Neural progenitor cell (in vitro differentiated cells): Measurements from ENCODE around the gene GABRD. TPM values are rescaled to one million over a fixed set of nuclear protein-coding genes. Genes with fewer than 3 reads are reported as not detected.

Experiments used
- DNase-seq: peaks from one replicate; pipeline ENCODE4 v3.0.0-alpha.2; 2016; ENCODE audit warnings: low spot score
- H2AFZ ChIP-seq: fragments of 200-600 bp; sonication (generic); replicated peaks from 2 replicates; pipeline ENCODE4 v1.6.1; 2016; ENCODE audit warnings: antibody characterized with exemption
- H3F3A ChIP-seq: fragments of 200-600 bp; sonication (generic); 2 replicates; pipeline ENCODE4 v1.6.1; 2016; ENCODE audit warnings: antibody characterized with exemption, low read depth
- H3K27ac ChIP-seq: fragments of 200-600 bp; sonication (generic); 2 replicates; pipeline ENCODE4 v1.5.1; 2016; ENCODE audit warnings: mild to moderate bottlenecking
- H3K27me3 ChIP-seq: fragments of 200-600 bp; sonication (generic); 2 replicates; pipeline ENCODE4 v1.6.1; 2016; ENCODE audit warnings: mild to moderate bottlenecking, moderate library complexity
- H3K36me3 ChIP-seq: fragments of 200-600 bp; sonication (generic); 2 replicates; pipeline ENCODE4 v1.5.1; 2016
- H3K4me1 ChIP-seq: fragments of 200-600 bp; sonication (generic); 2 replicates; pipeline ENCODE4 v1.6.1; 2016; ENCODE audit warnings: mixed run types
- H3K4me2 ChIP-seq: fragments of 200-600 bp; sonication (generic); 2 replicates; pipeline ENCODE4 v1.6.1; 2016
- H3K4me3 ChIP-seq: fragments of 200-600 bp; sonication (generic); 2 replicates; pipeline ENCODE4 v1.5.1; 2016
- H3K79me2 ChIP-seq: fragments of 200-600 bp; sonication (generic); 2 replicates; pipeline ENCODE4 v1.6.1; 2016; ENCODE audit warnings: low read depth
- H3K9ac ChIP-seq: fragments of 200-600 bp; sonication (generic); 2 replicates; pipeline ENCODE4 v1.6.1; 2016
- H3K9me3 ChIP-seq: fragments of 200-600 bp; sonication (generic); 2 replicates; pipeline ENCODE4 v1.5.1; 2016; ENCODE audit warnings: low read depth
- H4K20me1 ChIP-seq: fragments of 200-600 bp; sonication (generic); 2 replicates; pipeline ENCODE4 v1.6.1; 2016; ENCODE audit warnings: low read depth
- H3K27ac Mint-ChIP-seq: 3 replicates; pipeline ENCODE4 v1.8.0; 2021; ENCODE audit warnings: mixed read lengths
- H3K27me3 Mint-ChIP-seq: 2 replicates; pipeline ENCODE4 v1.8.0; 2022; ENCODE audit warnings: low read depth, mild to moderate bottlenecking, inconsistent platforms, moderate library complexity, mixed read lengths; ENCODE audit not compliant: insufficient read depth
- H3K36me3 Mint-ChIP-seq: 3 replicates; pipeline ENCODE4 v1.8.0; 2021; ENCODE audit warnings: mixed read lengths
- H3K4me1 Mint-ChIP-seq: 3 replicates; pipeline ENCODE4 v1.8.0; 2021; ENCODE audit warnings: mixed read lengths
- H3K4me3 Mint-ChIP-seq: 3 replicates; pipeline ENCODE4 v1.8.0; 2021; ENCODE audit warnings: mild to moderate bottlenecking, moderate library complexity, mixed read lengths
- H3K9me3 Mint-ChIP-seq: 3 replicates; pipeline ENCODE4 v1.8.0; 2020; ENCODE audit warnings: mixed read lengths
- EZH2 ChIP-seq: fragments of 200-600 bp; sonication (generic); IDR thresholded peaks from 2 replicates; pipeline ENCODE4 v1.6.1; 2017; ENCODE audit warnings: antibody characterized with exemption, mild to moderate bottlenecking, moderate library complexity
- EZH2phosphoT487 ChIP-seq: fragments of 200-600 bp; sonication (generic); IDR thresholded peaks from 2 replicates; pipeline ENCODE4 v1.6.1; 2017; ENCODE audit warnings: antibody characterized with exemption
- total RNA-seq: library from RNA; depleted of rRNA; stranded (reverse); fragments of >200 nt; gene quantifications from 2 replicates; pipeline ENCODE4 v1.2.3, GENCODE V29; 2015; ENCODE audit warnings: low replicate concordance
- TF ChIP-seq, protein P1 (sequence below): fragments of 200-600 bp; sonication (generic); IDR thresholded peaks from 2 replicates; pipeline ENCODE4 v1.5.1; 2017; ENCODE audit warnings: antibody characterized with exemption, mild to moderate bottlenecking

The GABRD gene
- total RNA-seq, 1 donor from 2014 or later = 0.45 TPM

DNA sequence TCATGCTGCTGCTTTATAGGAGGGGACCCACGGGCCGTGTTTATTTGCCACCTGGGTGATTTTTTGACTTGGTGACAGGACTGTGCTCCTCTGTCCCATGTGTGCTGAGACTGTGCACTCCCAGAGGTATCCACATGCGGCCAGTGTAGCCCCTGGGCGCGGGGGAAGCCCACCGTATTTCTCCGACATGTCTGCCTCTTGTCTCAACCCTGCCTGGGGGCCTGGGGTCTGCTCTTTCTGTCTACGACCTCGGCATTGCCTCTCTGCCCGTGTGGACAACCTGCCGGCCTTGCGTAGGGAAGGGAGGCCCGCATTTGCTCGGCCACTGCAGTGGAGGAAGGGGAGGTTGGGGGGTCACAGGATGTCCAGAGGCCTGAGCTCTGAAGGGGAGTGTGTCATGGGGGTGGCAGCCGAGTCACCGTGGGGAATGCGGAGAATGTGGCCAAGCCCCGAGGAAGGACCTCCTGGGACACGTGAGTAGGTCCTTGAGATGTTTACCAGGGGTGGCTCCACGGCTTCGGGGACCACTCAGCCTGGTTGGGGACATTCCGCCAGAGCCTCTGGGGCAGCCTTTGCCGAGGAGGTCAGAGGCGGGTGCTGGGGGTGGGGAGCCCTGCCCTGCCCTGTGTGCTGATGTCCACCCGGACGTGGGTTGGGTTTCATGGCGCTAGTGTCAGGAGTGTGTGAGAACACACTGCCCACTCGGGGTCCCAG lies 42.1 kb downstream of the GABRD start:
- Mint-ChIP-seq H3K27me3 (no peaks in the 10 kb centered on the region), H3K4me3 (no peak overlapping the region), H3K9me3 (peaks cover 23% of the 10 kb centered on the region), H3K4me1 (no peaks in the 10 kb centered on the region), H3K27ac (no peak overlapping the region), H3K36me3 (peaks cover 15% of the 10 kb centered on the region)
- peaks cover 6% of the 10 kb centered on the region for H4K20me1 ChIP-seq
- no peaks in the 10 kb centered on the region for H3K4me1 ChIP-seq
- no peak for DNase-seq
- H3K4me2 ChIP-seq = no peak overlapping the region
- H3K9ac ChIP-seq = no peak overlapping the region
- H3K36me3 ChIP-seq = peaks cover 7% of the 10 kb centered on the region
- H3F3A ChIP-seq = no peaks in the 10 kb centered on the region
- no peak for TF ChIP-seq EZH2phosphoT487
- no peak for TF ChIP-seq EZH2
- TF ChIP-seq, protein P1, sequence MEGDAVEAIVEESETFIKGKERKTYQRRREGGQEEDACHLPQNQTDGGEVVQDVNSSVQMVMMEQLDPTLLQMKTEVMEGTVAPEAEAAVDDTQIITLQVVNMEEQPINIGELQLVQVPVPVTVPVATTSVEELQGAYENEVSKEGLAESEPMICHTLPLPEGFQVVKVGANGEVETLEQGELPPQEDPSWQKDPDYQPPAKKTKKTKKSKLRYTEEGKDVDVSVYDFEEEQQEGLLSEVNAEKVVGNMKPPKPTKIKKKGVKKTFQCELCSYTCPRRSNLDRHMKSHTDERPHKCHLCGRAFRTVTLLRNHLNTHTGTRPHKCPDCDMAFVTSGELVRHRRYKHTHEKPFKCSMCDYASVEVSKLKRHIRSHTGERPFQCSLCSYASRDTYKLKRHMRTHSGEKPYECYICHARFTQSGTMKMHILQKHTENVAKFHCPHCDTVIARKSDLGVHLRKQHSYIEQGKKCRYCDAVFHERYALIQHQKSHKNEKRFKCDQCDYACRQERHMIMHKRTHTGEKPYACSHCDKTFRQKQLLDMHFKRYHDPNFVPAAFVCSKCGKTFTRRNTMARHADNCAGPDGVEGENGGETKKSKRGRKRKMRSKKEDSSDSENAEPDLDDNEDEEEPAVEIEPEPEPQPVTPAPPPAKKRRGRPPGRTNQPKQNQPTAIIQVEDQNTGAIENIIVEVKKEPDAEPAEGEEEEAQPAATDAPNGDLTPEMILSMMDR = no peak
- no peak overlapping the region for H2AFZ ChIP-seq
- no peak overlapping the region for H3K27ac ChIP-seq
- H3K79me2 ChIP-seq = peaks cover 14% of the 10 kb centered on the region
- H3K4me3 ChIP-seq = no peak overlapping the region
- H3K9me3 ChIP-seq = no peaks in the 10 kb centered on the region
- no peaks in the 10 kb centered on the region for H3K27me3 ChIP-seq

DNA sequence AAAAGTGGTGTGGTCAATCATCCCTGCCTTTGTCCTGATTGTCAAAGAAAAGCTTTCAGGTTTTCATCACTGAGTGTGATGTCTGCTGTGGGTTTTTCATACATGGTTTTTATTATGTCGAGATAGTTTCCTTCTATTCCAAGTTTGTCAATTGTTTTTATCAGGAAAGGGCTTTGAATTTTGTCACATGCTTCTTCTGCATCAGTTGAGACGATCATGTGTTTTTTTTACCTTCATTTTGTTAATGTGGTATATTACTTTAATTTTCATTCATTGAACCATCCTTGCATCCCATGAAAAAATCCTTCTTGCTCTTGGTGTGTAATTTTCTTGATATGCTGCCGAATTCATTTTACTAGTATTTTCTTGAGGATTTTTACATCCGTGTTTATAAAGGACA lies 46.6 kb downstream of the GABRD start:
- no peak for TF ChIP-seq EZH2
- TF ChIP-seq, protein P1 = no peak
- no peak for TF ChIP-seq EZH2phosphoT487
- peaks cover 7% of the 10 kb centered on the region for H3K36me3 ChIP-seq
- Mint-ChIP-seq H3K4me3 (no peak overlapping the region), H3K27me3 (peaks cover 3% of the 10 kb centered on the region), H3K36me3 (peaks cover 17% of the 10 kb centered on the region), H3K4me1 (no peaks in the 10 kb centered on the region), H3K27ac (no peak overlapping the region), H3K9me3 (peaks cover 27% of the 10 kb centered on the region)
- H3K4me2 ChIP-seq = no peak overlapping the region
- no peaks in the 10 kb centered on the region for H3K4me1 ChIP-seq
- no peaks in the 10 kb centered on the region for H3K9me3 ChIP-seq
- H2AFZ ChIP-seq = no peak overlapping the region
- H3F3A ChIP-seq = no peaks in the 10 kb centered on the region
- H3K27me3 ChIP-seq = no peaks in the 10 kb centered on the region
- H3K79me2 ChIP-seq = peaks cover 16% of the 10 kb centered on the region
- H3K9ac ChIP-seq = no peak overlapping the region
- no peaks in the 10 kb centered on the region for H4K20me1 ChIP-seq
- no peak overlapping the region for H3K4me3 ChIP-seq
- H3K27ac ChIP-seq = no peak overlapping the region
- no peak for DNase-seq

DNA sequence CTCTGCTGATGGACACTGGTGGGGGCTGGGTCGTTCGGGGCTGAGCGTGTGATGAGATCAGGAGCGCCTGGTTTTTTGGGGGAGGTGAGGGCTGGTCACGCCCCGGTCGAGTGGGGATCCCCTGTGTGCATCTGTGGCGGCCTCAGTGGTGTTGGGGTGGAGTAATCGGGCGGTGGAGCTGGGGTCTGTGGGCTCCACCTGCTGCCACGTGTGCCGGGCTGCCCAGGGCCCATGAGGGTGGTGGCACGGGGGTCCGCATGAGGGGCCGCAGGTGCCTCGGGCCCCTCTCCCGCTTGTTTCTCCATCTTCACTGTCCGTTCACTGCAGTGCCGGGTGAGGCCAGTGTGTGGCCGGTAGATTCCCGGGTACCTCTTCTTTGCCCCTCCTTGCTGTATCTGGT lies 48.2 kb downstream of the GABRD start:
- Histone ChIP-seq H3K4me3 (no peak overlapping the region), H3K79me2 (peaks cover 16% of the 10 kb centered on the region), H3K9ac (no peak overlapping the region), H3K9me3 (no peaks in the 10 kb centered on the region), H2AFZ (no peak overlapping the region), H3K27ac (no peak overlapping the region), H3K4me2 (no peak overlapping the region), H3K27me3 (no peaks in the 10 kb centered on the region), H3K4me1 (peaks cover under 1% of the 10 kb centered on the region), H3K36me3 (peaks cover 7% of the 10 kb centered on the region), H3F3A (no peaks in the 10 kb centered on the region), H4K20me1 (peaks cover 6% of the 10 kb centered on the region)
- peaks cover 7% of the 10 kb centered on the region for H3K27me3 Mint-ChIP-seq
- no peak overlapping the region for H3K4me3 Mint-ChIP-seq
- peaks cover 4% of the 10 kb centered on the region for H3K4me1 Mint-ChIP-seq
- H3K27ac Mint-ChIP-seq = no peak overlapping the region
- TF ChIP-seq EZH2 (no peak), EZH2phosphoT487 (no peak)
- TF ChIP-seq, protein P1 = no peak
- H3K36me3 Mint-ChIP-seq = peaks cover 17% of the 10 kb centered on the region
- DNase-seq = no peak
- peaks cover 27% of the 10 kb centered on the region for H3K9me3 Mint-ChIP-seq
